Natural killer cell (primary cell): ENCODE data around the gene NCOR1. TPM values are rescaled to one million over a fixed set of nuclear protein-coding genes. Genes with fewer than 3 reads are reported as not detected.

Experiments
- ATAC-seq, 3 donors: fragments of 150-1000 bp in 2 of 3; fragments of 200-7000 bp in 1 of 3; cut with Tn5 transposase; 1 replicate in 1 of 3; 2 replicates in 2 of 3; pipeline ENCODE4 v1.10.0; 2021; ENCODE audit warnings: mild to moderate bottlenecking in 2 of 3, moderate library complexity in 2 of 3
- DNase-seq, 2 donors: peaks; one replicate each; pipeline versions ENCODE4 v3.0.0 to v3.0.0-alpha.2; 2013 to 2021; ENCODE audit warnings: mixed read lengths in 1 of 2
- H3K27ac ChIP-seq: one replicate; pipeline ENCODE4 v1.5.1; 2013; ENCODE audit warnings: mild to moderate bottlenecking, low read length
- H3K27me3 ChIP-seq: one replicate; pipeline ENCODE4 v1.6.1; 2013; ENCODE audit warnings: low read length; ENCODE audit not compliant: control insufficient read depth, insufficient read depth
- H3K36me3 ChIP-seq: one replicate; pipeline ENCODE4 v1.6.1; 2013; ENCODE audit warnings: low read length; ENCODE audit not compliant: control insufficient read depth, insufficient read depth
- H3K4me1 ChIP-seq: one replicate; pipeline ENCODE4 v1.6.1; 2013; ENCODE audit warnings: low read length; ENCODE audit not compliant: control insufficient read depth, insufficient read depth
- H3K4me3 ChIP-seq: one replicate; pipeline ENCODE4 v1.5.1; 2013; ENCODE audit warnings: low read length
- H3K9me3 ChIP-seq: one replicate; pipeline ENCODE4 v1.6.1; 2013; ENCODE audit warnings: low read length; ENCODE audit not compliant: control insufficient read depth, insufficient read depth
- H3K27ac Mint-ChIP-seq, 2 donors: one replicate each; pipeline ENCODE4 v1.8.0; 2022; ENCODE audit warnings: mild to moderate bottlenecking in 2 of 2, mixed read lengths in 2 of 2, moderate library complexity in 1 of 2
- H3K27me3 Mint-ChIP-seq, 2 donors: one replicate each; pipeline ENCODE4 v1.8.0; 2022; ENCODE audit warnings: low read depth in 2 of 2, mixed read lengths in 2 of 2
- H3K36me3 Mint-ChIP-seq: one replicate; pipeline ENCODE4 v1.8.0; 2022; ENCODE audit warnings: mixed read lengths
- H3K4me1 Mint-ChIP-seq, 2 donors: one replicate each; pipeline ENCODE4 v1.8.0; 2022; ENCODE audit warnings: mixed read lengths in 2 of 2
- H3K4me3 Mint-ChIP-seq: one replicate; pipeline ENCODE4 v1.8.0; 2022; ENCODE audit warnings: mild to moderate bottlenecking, moderate library complexity, mixed read lengths
- H3K9me3 Mint-ChIP-seq, 2 donors: one replicate each; pipeline ENCODE4 v1.8.0; 2022; ENCODE audit warnings: mixed read lengths in 2 of 2
- WGBS: methylation state at CpG from one replicate; pipeline ENCODE4 v1.1.7; 2013; ENCODE audit warnings: missing lambda C conversion rate; ENCODE audit not compliant: insufficient coverage; 5-methylcytosine and 5-hydroxymethylcytosine counted together
- intact Hi-C: fragments of 100-400 bp; cut with micrococcal nuclease; formaldehyde crosslinking; loops from one replicate; pipeline ENCODE4 v1.14.2; 2022
- total RNA-seq, 4 donors: library from RNA; stranded (reverse); fragments of 120-200 nt in 1 of 4; gene quantifications; one replicate each; pipeline versions ENCODE4 v1.2.3 to v1.2.4, GENCODE V29; 2013 to 2022
- TF ChIP-seq, protein P1 (sequence below): fragments of 200-600 bp; IDR thresholded peaks from one replicate; pipeline ENCODE4 v1.8.0; 2022; ENCODE audit warnings: antibody characterized with exemption

NCOR1 gene
- total RNA-seq, 3 donors from 2014 or later (not counting 1 experiment from before 2014, with no cell fraction given), result 195 to 238 (median 238) TPM

DNA sequence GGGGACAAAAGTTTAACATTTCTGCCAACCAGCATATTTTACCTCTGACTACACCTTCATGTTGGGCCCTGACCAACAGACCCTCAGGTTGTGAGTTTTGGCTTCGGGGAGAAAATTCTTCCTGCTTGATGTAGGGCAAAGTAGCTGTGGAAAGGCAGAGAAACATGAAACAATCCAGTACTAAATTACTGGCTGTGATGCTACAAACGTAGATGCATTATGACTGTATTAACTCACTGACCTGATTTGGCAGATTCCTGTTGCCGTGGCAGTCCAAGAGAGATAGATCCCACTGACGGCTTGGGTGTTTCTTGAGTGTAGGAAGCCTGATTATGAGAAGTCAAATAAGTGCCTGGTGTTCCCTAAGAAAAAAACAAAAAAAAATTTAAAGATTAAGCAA is 135.0 kb downstream of the NCOR1 start:
- Mint-ChIP-seq H3K4me1 (peaks cover 14 to 16% of the 10 kb centered on the region in 2 donors), H3K27ac (no peak overlapping the region)
- peaks cover 66% of the 10 kb centered on the region for H3K36me3 ChIP-seq

DNA sequence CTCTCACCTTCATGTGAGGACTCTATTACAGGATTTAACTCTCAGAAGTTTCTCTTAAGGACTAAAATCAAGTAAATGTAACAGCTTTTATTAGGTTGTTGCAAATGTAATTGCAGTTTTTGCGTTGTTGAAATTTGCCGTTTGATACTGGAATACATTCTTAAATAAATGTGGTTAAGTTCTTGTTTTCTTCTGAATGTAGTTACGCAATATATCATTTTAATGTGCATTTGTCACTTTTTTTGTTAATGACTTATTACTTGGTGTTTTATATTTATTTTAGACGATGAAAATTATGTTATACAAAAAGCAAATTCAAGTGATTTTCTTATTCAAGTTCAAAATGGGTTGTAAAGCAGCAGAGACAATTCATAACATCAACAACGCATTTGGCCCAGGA is 139.4 kb downstream of the NCOR1 start:
- intact Hi-C loops, result no loop called here
- Histone ChIP-seq H3K36me3 (peaks cover 81% of the 10 kb centered on the region), H3K4me3 (no peak overlapping the region), H3K27ac (no peak overlapping the region), H3K4me1 (no peaks in the 10 kb centered on the region), H3K9me3 (no peaks in the 10 kb centered on the region), H3K27me3 (no peaks in the 10 kb centered on the region)
- DNase-seq (no peak), ATAC-seq (no peak)
- Mint-ChIP-seq H3K4me3 (no peak overlapping the region), H3K27ac (no peak overlapping the region), H3K9me3 (no peaks in the 10 kb centered on the region), H3K27me3 (no peaks in the 10 kb centered on the region), H3K36me3 (peaks cover 19% of the 10 kb centered on the region), H3K4me1 (peaks cover 0 to 15% of the 10 kb centered on the region in 2 donors)
- TF ChIP-seq, protein P1, sequence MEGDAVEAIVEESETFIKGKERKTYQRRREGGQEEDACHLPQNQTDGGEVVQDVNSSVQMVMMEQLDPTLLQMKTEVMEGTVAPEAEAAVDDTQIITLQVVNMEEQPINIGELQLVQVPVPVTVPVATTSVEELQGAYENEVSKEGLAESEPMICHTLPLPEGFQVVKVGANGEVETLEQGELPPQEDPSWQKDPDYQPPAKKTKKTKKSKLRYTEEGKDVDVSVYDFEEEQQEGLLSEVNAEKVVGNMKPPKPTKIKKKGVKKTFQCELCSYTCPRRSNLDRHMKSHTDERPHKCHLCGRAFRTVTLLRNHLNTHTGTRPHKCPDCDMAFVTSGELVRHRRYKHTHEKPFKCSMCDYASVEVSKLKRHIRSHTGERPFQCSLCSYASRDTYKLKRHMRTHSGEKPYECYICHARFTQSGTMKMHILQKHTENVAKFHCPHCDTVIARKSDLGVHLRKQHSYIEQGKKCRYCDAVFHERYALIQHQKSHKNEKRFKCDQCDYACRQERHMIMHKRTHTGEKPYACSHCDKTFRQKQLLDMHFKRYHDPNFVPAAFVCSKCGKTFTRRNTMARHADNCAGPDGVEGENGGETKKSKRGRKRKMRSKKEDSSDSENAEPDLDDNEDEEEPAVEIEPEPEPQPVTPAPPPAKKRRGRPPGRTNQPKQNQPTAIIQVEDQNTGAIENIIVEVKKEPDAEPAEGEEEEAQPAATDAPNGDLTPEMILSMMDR, result no peak
- 100% methylated on average over 4 of the region's 5 CpGs for WGBS

More for the DNA sequence above, 135.0 kb downstream of the NCOR1 start:
- Mint-ChIP-seq H3K9me3 (no peaks in the 10 kb centered on the region), H3K36me3 (peaks cover 32% of the 10 kb centered on the region), H3K4me3 (no peak overlapping the region), H3K27me3 (no peaks in the 10 kb centered on the region)
- Histone ChIP-seq H3K27me3 (no peaks in the 10 kb centered on the region), H3K9me3 (no peaks in the 10 kb centered on the region), H3K4me1 (no peaks in the 10 kb centered on the region), H3K4me3 (no peak overlapping the region), H3K27ac (no peak overlapping the region)
- ATAC-seq (no peak), DNase-seq (no peak)
- intact Hi-C loops, result no loop called here
- TF ChIP-seq, protein P1, result no peak
- 99% methylated on average over 4 of the region's 4 CpGs for WGBS

DNA sequence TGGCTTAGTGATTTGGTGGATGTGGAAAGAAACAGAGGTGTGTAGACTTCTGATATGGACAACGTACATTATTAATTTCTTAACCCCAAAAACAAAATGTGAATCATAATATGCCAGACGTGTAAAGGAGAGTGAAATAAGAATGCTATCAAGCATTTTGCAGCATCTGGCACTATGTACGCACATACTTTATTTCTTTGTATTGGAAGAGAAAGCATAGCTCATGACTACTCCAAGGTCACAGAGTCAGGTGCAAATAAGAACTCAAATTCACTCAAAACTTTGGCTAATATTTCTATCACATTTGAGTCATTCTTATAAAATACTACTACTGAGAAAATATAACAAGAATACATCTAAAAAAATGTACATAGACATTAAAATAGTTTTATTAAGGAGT is 140.9 kb downstream of the NCOR1 start:
- peaks cover 0 to 15% of the 10 kb centered on the region in 2 donors for H3K4me1 Mint-ChIP-seq
- peak overlapping the region in 1 of 2 donors; percentile 54 for H3K27ac Mint-ChIP-seq
- no peaks in the 10 kb centered on the region for H3K27me3 ChIP-seq
- TF ChIP-seq, protein P1, result no peak
- H3K27me3 Mint-ChIP-seq, result no peaks in the 10 kb centered on the region
- DNase-seq, result no peak
- intact Hi-C loops, result no loop called here
- H3K27ac ChIP-seq, result no peak overlapping the region
- no peak for ATAC-seq
- no peak overlapping the region for H3K4me3 ChIP-seq
- peaks cover 18% of the 10 kb centered on the region for H3K36me3 Mint-ChIP-seq
- peaks cover 83% of the 10 kb centered on the region for H3K36me3 ChIP-seq
- WGBS, result 100% methylated on average over 1 of the region's 3 CpGs
- no peak overlapping the region for H3K4me3 Mint-ChIP-seq
- H3K4me1 ChIP-seq, result no peaks in the 10 kb centered on the region
- no peaks in the 10 kb centered on the region for H3K9me3 Mint-ChIP-seq
- H3K9me3 ChIP-seq, result no peaks in the 10 kb centered on the region

DNA sequence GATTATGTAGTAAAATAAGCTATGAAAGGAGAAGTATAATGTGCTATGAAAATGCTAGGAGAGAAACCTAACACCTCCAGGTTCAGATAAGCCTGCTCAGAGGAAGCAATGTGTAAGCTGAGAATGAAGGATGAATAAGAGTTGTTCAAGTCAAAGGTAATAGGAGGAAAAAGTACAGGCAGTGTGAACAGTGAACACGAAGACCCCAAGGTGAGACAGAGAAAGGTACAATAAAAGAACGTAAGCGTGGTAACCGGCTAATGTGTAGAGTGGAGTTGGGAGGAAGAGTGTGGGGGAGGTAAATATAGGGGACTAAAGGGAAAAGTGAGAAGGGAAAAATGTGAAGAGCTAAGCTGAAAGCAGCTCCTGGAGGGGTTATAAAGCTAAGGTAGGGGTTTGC is 141.5 kb downstream of the NCOR1 start:
- peaks cover 17% of the 10 kb centered on the region for H3K36me3 Mint-ChIP-seq
- DNase-seq, result no peak

More for the DNA sequence above, 141.5 kb downstream of the NCOR1 start:
- Mint-ChIP-seq H3K27ac (peak overlapping the region in 1 of 2 donors; percentile 54), H3K4me1 (peaks cover 0 to 15% of the 10 kb centered on the region in 2 donors), H3K27me3 (no peaks in the 10 kb centered on the region), H3K9me3 (no peaks in the 10 kb centered on the region), H3K4me3 (no peak overlapping the region)
- H3K36me3 ChIP-seq, result peaks cover 83% of the 10 kb centered on the region
- TF ChIP-seq, protein P1, result no peak
- no peak for ATAC-seq
- no peaks in the 10 kb centered on the region for H3K4me1 ChIP-seq
- no peak overlapping the region for H3K27ac ChIP-seq
- WGBS, result 98% methylated on average over 4 of the region's 4 CpGs
- intact Hi-C loops, result no loop called here
- no peaks in the 10 kb centered on the region for H3K9me3 ChIP-seq
- no peaks in the 10 kb centered on the region for H3K27me3 ChIP-seq
- no peak overlapping the region for H3K4me3 ChIP-seq
